C4-2B (cell line): Measurements from ENCODE around the gene ARHGAP26.

Source experiments
- CTCF ChIP-seq: fragments of 450-650 bp; conservative IDR thresholded peaks from 2 replicates; pipeline ENCODE4 v1.5.1; 2017; ENCODE audit warnings: mild to moderate bottlenecking
- ZFX ChIP-seq: fragments of 450-650 bp; IDR thresholded peaks from 2 replicates; pipeline ENCODE4 v1.6.1; 2017

DNA sequence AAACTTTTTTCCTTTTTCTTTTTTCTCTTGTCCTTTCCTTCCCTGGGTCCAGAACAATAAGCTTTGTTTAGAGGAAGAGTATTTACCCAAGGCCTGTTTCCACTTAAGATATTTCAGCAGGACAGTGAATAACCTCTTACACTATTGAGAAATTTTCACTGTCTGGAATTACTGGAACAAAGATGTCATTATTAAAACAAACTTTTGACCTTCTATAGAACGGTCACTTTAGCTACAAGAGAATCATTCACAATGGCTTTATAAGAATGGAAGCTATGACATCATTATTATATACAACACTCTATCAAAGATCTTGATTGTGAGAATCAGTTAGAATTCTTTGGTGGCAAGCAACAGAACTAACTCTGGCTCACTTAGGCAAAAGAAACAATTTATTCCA is 22.0 kb upstream of the ARHGAP26 start:
- TF ChIP-seq CTCF, result no peak
- TF ChIP-seq ZFX, result no peak
